GM18520 (cell line): ENCODE data around the gene CHST9.
"Not testable (repeated sequence)": the region's sequence is repeated elsewhere in the genome, so short reads cannot be mapped to it uniquely, and the experiment has no call there.

ENCODE experiments used
- ATAC-seq: cut with Tn5 transposase; IDR thresholded peaks from one replicate; pipeline ENCODE4 v1.9.1; 2021; ENCODE audit not compliant: unreplicated experiment

Gene CHST9

GRCh38 chr18:27185025-27185763 lies at the start of gene CHST9:
Gene CHST9, minus strand, starts transcription at chr18:27185308. Its CDS starts 42,499 bp downstream, at chr18:27142809.
- ATAC-seq, result no peak

GRCh38 chr18:27232355-27232754 lies 47.2 kb upstream of the CHST9 start:
- ATAC-seq, result not testable (repeated sequence)

- ATAC-seq, result not testable (repeated sequence)
Observed at GRCh38 chr18:27231671-27232070, 46.6 kb upstream of the CHST9 start.

GRCh38 chr18:27231221-27231620 lies 46.1 kb upstream of the CHST9 start:
- ATAC-seq, result not testable (repeated sequence)

- no peak for ATAC-seq
Observed at GRCh38 chr18:27227721-27228120, 42.6 kb upstream of the CHST9 start.

GRCh38 chr18:27226556-27227075 lies 41.5 kb upstream of the CHST9 start:
- ATAC-seq, result no peak

GRCh38 chr18:27225947-27226481 lies 40.9 kb upstream of the CHST9 start:
- no peak for ATAC-seq

- no peak for ATAC-seq
Observed at GRCh38 chr18:27223526-27224291, 38.6 kb upstream of the CHST9 start.

- ATAC-seq, result no peak
Observed at GRCh38 chr18:27214831-27215230, 29.7 kb upstream of the CHST9 start.

GRCh38 chr18:27213123-27213717 lies 28.1 kb upstream of the CHST9 start:
- no peak for ATAC-seq

GRCh38 chr18:27211569-27211968 lies 26.5 kb upstream of the CHST9 start:
- no peak for ATAC-seq

- no peak for ATAC-seq
Observed at GRCh38 chr18:27206411-27206810, 21.3 kb upstream of the CHST9 start.

- ATAC-seq, result no peak
Observed at GRCh38 chr18:27202741-27203140, 17.6 kb upstream of the CHST9 start.

GRCh38 chr18:27198036-27198435 lies 12.9 kb upstream of the CHST9 start:
- ATAC-seq, result no peak

- no peak for ATAC-seq
Observed at GRCh38 chr18:27188309-27188708, 3.2 kb upstream of the CHST9 start.

GRCh38 chr18:27185897-27186296 lies 789 bp upstream of the CHST9 start:
- no peak for ATAC-seq

GRCh38 chr18:27184115-27185024 lies 738 bp downstream of the CHST9 start:
- ATAC-seq, result no peak

- no peak for ATAC-seq
Observed at GRCh38 chr18:27181726-27182125, 3.4 kb downstream of the CHST9 start.

GRCh38 chr18:27178424-27178823 lies 6.7 kb downstream of the CHST9 start:
- no peak for ATAC-seq

GRCh38 chr18:27175914-27176313 lies 9.2 kb downstream of the CHST9 start:
- ATAC-seq, result no peak
